OCI-LY7 (cell line): ENCODE results near the gene XYLT1.

Experiments used
- EZH2phosphoT487 ChIP-seq: fragments of 200-600 bp; sonication (generic); IDR thresholded peaks from 2 replicates; pipeline ENCODE4 v1.6.1; 2018; ENCODE audit warnings: low read depth, borderline replicate concordance, mild to moderate bottlenecking, mixed run types, antibody characterized with exemption, low read length, moderate library complexity, mixed read lengths
- TF ChIP-seq, protein P1 (sequence below): fragments of 200-600 bp; sonication (generic); conservative IDR thresholded peaks from 2 replicates; pipeline ENCODE4 v1.5.1; 2014; ENCODE audit warnings: mild to moderate bottlenecking, antibody characterized with exemption, low read length, moderate library complexity, mixed read lengths

DNA sequence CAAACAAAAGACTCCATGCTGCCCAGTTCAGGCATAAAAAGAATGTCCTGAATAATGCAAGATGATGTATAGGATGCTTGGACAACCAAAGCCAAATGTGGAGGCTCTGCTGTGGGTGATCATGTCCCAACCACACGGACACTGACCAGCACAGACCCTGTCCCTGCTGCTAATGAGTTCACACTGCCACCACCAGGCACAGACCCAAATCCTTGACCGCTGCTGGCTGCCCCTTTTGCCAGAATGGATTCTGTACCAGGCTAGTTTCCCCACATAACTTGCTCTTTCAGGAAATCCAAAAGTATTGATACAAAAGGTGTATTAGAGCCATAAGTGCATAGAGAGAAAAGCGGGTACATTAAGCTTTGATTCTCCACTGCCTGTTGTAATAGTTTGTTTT, 60.9 kb downstream of the XYLT1 start:
- no peak for TF ChIP-seq EZH2phosphoT487
- TF ChIP-seq, protein P1, sequence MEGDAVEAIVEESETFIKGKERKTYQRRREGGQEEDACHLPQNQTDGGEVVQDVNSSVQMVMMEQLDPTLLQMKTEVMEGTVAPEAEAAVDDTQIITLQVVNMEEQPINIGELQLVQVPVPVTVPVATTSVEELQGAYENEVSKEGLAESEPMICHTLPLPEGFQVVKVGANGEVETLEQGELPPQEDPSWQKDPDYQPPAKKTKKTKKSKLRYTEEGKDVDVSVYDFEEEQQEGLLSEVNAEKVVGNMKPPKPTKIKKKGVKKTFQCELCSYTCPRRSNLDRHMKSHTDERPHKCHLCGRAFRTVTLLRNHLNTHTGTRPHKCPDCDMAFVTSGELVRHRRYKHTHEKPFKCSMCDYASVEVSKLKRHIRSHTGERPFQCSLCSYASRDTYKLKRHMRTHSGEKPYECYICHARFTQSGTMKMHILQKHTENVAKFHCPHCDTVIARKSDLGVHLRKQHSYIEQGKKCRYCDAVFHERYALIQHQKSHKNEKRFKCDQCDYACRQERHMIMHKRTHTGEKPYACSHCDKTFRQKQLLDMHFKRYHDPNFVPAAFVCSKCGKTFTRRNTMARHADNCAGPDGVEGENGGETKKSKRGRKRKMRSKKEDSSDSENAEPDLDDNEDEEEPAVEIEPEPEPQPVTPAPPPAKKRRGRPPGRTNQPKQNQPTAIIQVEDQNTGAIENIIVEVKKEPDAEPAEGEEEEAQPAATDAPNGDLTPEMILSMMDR, result no peak
